Heart left ventricle (tissue), 16 donors: ENCODE data around the gene REXO2. TPM values are rescaled to one million over a fixed set of nuclear protein-coding genes. Genes with fewer than 3 reads are reported as not detected.
A peak's percentile ranks its signal among the peaks of the same experiment; 100 is the strongest.

Source experiments
- ATAC-seq, 4 donors: fragments of 200-7000 bp; cut with Tn5 transposase; one replicate each; pipeline ENCODE4 v1.9.1; 2020 to 2022; ENCODE audit warnings: moderate library complexity in 4 of 4, mild to moderate bottlenecking in 3 of 4, moderate number of reproducible peaks in 1 of 4
- DNase-seq, 5 donors: peaks; one replicate each; pipeline ENCODE4 v3.0.0-alpha.2; 2020
- H3K27ac ChIP-seq, 12 donors: fragments of 200-600 bp; sonication (generic) in 4 of 12; one replicate each; pipeline versions ENCODE4 v1.5.0 to v1.8.0; 2016 to 2022; ENCODE audit warnings: mild to moderate bottlenecking in 2 of 12
- H3K27me3 ChIP-seq, 9 donors: fragments of 200-600 bp; sonication (generic) in 2 of 9; one replicate each; pipeline versions ENCODE4 v1.5.1 to v1.8.0; 2016 to 2022; ENCODE audit warnings: mild to moderate bottlenecking in 3 of 9
- H3K36me3 ChIP-seq, 9 donors: fragments of 200-600 bp; sonication (generic) in 2 of 9; one replicate each; pipeline versions ENCODE4 v1.5.0 to v1.8.0; 2018 to 2022; ENCODE audit warnings: mild to moderate bottlenecking in 2 of 9
- H3K4me1 ChIP-seq, 12 donors: fragments of 200-600 bp; sonication (generic) in 4 of 12; one replicate each; pipeline versions ENCODE4 v1.5.0 to v1.8.0; 2016 to 2022; ENCODE audit warnings: mild to moderate bottlenecking in 3 of 12
- H3K4me3 ChIP-seq, 12 donors: fragments of 200-600 bp; sonication (generic) in 4 of 12; one replicate each; pipeline versions ENCODE4 v1.5.0 to v1.8.0; 2017 to 2022; ENCODE audit warnings: mild to moderate bottlenecking in 9 of 12, moderate library complexity in 4 of 12
- H3K9me3 ChIP-seq, 12 donors: fragments of 200-600 bp; sonication (generic) in 4 of 12; one replicate each; pipeline versions ENCODE4 v1.5.0 to v1.8.0; 2016 to 2022; ENCODE audit warnings: mild to moderate bottlenecking in 1 of 12
- CTCF ChIP-seq, 12 donors: fragments of 200-600 bp; sonication (generic) in 4 of 12; IDR thresholded peaks; one replicate each; pipeline versions ENCODE4 v1.5.0 to v1.8.0; 2018 to 2022; ENCODE audit warnings: antibody characterized with exemption in 12 of 12, mild to moderate bottlenecking in 5 of 12
- POLR2A ChIP-seq, 2 donors: fragments of 450-650 bp; IDR thresholded peaks; one replicate each; pipeline ENCODE4 v1.6.1; 2017; ENCODE audit warnings: antibody characterized with exemption in 2 of 2, mild to moderate bottlenecking in 2 of 2, moderate library complexity in 2 of 2
- WGBS, 4 donors: extraction: QIAGEN DNeasy Blood & Tissue Kit in 2 of 4; methylation state at CpG; one replicate each; pipeline versions ENCODE4 v1.1.5 to v1.1.7; 2013 to 2018; 5-methylcytosine and 5-hydroxymethylcytosine counted together
- intact Hi-C, 10 donors: fragments of 100-400 bp; cut with DNase I; formaldehyde crosslinking; loops; one replicate each; pipeline versions ENCODE4 v1.11.1 to v1.14.2; 2022
- polyA plus RNA-seq, 2 donors: library from polyadenylated mRNA; stranded (reverse); fragments of 200-250 nt; gene quantifications; one replicate each; pipeline ENCODE4 v1.2.3, GENCODE V29; 2013
- total RNA-seq, 9 donors: library from RNA; depleted of rRNA in 2 of 9; stranded (reverse); fragments of >200 nt in 2 of 9; fragmentation: NEBNext Ultra II Directional in 3 of 9; extraction: Animal tissue kit (Norgen Biotek cat#: 25700) in 3 of 9; gene quantifications; one replicate each; pipeline versions ENCODE4 v1.1.0 to v1.2.4, GENCODE V29; 2016 to 2023
- donor health status: ischemic (EF 13 %, LVEDD 7.1; RV severe dilation, severe dysfunction).
- donor health status: healthy with polysubstance abuse.
- donor health status: DM: no; HTN: yes; CAD: no.
- donor health status: DM: no; HTN: no; CAD: no.
- donor health status: ischemic (EF 25% LVEDD 6.9; RV normal size, moderate dysfunction).
- donor health status: ischemic (EF 25% LVEDD 5.7; RV mildly dilated, moderate dysfunction).
- donor health status: healthy.
- donor health status: DM: yes; HTN: yes; CAD: no.
- donor health status: ischemic (EF 35%, LVEDD 5.7; RV mildly dilated, moderate dysfunction).
- donor health status: nonischemic (EF 11% LVEDD 7.7; RV severe dilation, severe dysfunction).
- donor health status: DM: yes; HTN: yes; CAD: no.
- donor health status: PGD.
- donor health status: ischemic (EF 29% LVEDD 5.4; RV normal size, mild dysfunction).
- donor health status: nonischemic (EF 23%, LVEDD 6.1; RV moderate dilation, normal function).

The REXO2 gene
- total and polyA plus RNA-seq, 11 donors = 136 to 235 (median 193) TPM

GRCh38 chr11:114466742-114467141 lies 27.5 kb downstream of the REXO2 start:
- no peak for DNase-seq
- Histone ChIP-seq H3K27ac (peak overlapping the region in 1 of 12 donors; percentile 16), H3K36me3 (peaks cover 0 to 5% (median 0%) of the 10 kb centered on the region in 9 donors), H3K27me3 (no peaks in the 10 kb centered on the region), H3K9me3 (peaks cover 0 to 12% (median 0%) of the 10 kb centered on the region in 12 donors), H3K4me3 (no peak overlapping the region), H3K4me1 (peaks cover 0 to 4% (median 0%) of the 10 kb centered on the region in 12 donors)
- TF ChIP-seq POLR2A (IDR thresholded peaks at IDR 0.05) (no peak), CTCF (IDR thresholded peaks at IDR 0.05) (no peak)
- WGBS, 4 donors = 55 to 62% (median 58%) methylated on average over 3 of the region's 3 CpGs
- intact Hi-C loops = no loop called here
- ATAC-seq = peak in 1 of 4 donors; percentile 42

- 89 to 96% (median 94%) methylated on average over 2 of the region's 2 CpGs for WGBS, 4 donors
- H3K4me3 ChIP-seq = no peak overlapping the region
Measured at GRCh38 chr11:114472661-114473060, 33.4 kb downstream of the REXO2 start.

GRCh38 chr11:114478001-114478410 lies 38.7 kb downstream of the REXO2 start:
- Histone ChIP-seq H3K4me3 (no peak overlapping the region), H3K27ac (no peak overlapping the region), H3K9me3 (no peaks in the 10 kb centered on the region), H3K36me3 (no peaks in the 10 kb centered on the region), H3K4me1 (peaks cover 0 to 5% (median 0%) of the 10 kb centered on the region in 12 donors), H3K27me3 (no peaks in the 10 kb centered on the region)
- ATAC-seq = no peak
- no peak for TF ChIP-seq CTCF (IDR thresholded peaks at IDR 0.05)
- intact Hi-C loops = no loop called here
- 28 to 33% (median 31%) methylated on average over 2 of the region's 2 CpGs for WGBS, 4 donors
- no peak for DNase-seq

More at GRCh38 chr11:114472661-114473060, 33.4 kb downstream of the REXO2 start:
- Histone ChIP-seq H3K27ac (no peak overlapping the region), H3K4me1 (no peaks in the 10 kb centered on the region), H3K36me3 (no peaks in the 10 kb centered on the region), H3K27me3 (no peaks in the 10 kb centered on the region), H3K9me3 (no peaks in the 10 kb centered on the region)
- no peak for TF ChIP-seq POLR2A (IDR thresholded peaks at IDR 0.05)
- TF ChIP-seq CTCF (IDR thresholded peaks at IDR 0.05) = no peak
- no peak for DNase-seq
- intact Hi-C loops = no loop called here
- ATAC-seq = no peak

- peak in 2 of 4 donors; percentile 26 to 36 for ATAC-seq
- no peak for DNase-seq
- Histone ChIP-seq H3K27ac (no peak overlapping the region), H3K4me1 (peaks cover 0 to 5% (median 0%) of the 10 kb centered on the region in 12 donors), H3K4me3 (no peak overlapping the region), H3K27me3 (no peaks in the 10 kb centered on the region), H3K9me3 (no peaks in the 10 kb centered on the region), H3K36me3 (no peaks in the 10 kb centered on the region)
- TF ChIP-seq CTCF (IDR thresholded peaks at IDR 0.05) (peak in 1 of 12 donors; percentile 21), POLR2A (IDR thresholded peaks at IDR 0.05) (no peak)
- WGBS, 4 donors = 63 to 71% (median 70%) methylated on average over 4 of the region's 4 CpGs
- intact Hi-C loops = no loop called here
Measured at GRCh38 chr11:114478768-114479167, 39.5 kb downstream of the REXO2 start.
